C1 segment of cervical spinal cord (tissue), 14 donors: ENCODE results near the gene CNTNAP2.
A peak's percentile ranks its signal among the peaks of the same experiment; 100 is the strongest.

ENCODE experiments used
- DNase-seq, 14 donors: peaks; one replicate each; lab custom pipeline; 2025; lab: John Stamatoyannopoulos, UW

The CNTNAP2 gene

DNA sequence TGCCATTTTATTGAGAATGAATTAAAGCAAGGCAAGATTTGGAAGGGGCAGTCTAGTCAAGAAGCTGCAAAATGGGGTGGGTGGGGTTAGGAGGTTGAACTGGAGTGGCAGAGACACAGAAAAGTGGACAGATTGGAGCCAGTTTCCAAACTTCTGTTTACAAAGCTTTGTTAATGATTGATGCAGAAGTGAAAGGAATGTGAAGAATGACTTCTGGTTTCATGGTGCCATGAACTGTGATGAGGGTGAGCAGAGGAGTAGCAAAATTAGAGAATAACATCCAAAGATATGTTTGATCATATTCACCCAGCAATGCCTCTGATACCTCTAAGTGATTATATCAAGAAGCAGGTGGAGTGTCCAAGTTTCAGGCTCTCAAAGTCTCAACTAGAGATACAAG lies 1356.0 kb downstream of the CNTNAP2 start:
- no peak for DNase-seq

- no peak for DNase-seq
Observed at GRCh38 chr7:147474862-147475261, 1358.3 kb downstream of the CNTNAP2 start.

GRCh38 chr7:147477526-147477925 lies 1360.9 kb downstream of the CNTNAP2 start:
- DNase-seq, result no peak

- DNase-seq, result no peak
Observed at GRCh38 chr7:147478796-147479195, 1362.2 kb downstream of the CNTNAP2 start.

- DNase-seq, result no peak
Observed at GRCh38 chr7:147483634-147484292, 1367.2 kb downstream of the CNTNAP2 start.

DNA sequence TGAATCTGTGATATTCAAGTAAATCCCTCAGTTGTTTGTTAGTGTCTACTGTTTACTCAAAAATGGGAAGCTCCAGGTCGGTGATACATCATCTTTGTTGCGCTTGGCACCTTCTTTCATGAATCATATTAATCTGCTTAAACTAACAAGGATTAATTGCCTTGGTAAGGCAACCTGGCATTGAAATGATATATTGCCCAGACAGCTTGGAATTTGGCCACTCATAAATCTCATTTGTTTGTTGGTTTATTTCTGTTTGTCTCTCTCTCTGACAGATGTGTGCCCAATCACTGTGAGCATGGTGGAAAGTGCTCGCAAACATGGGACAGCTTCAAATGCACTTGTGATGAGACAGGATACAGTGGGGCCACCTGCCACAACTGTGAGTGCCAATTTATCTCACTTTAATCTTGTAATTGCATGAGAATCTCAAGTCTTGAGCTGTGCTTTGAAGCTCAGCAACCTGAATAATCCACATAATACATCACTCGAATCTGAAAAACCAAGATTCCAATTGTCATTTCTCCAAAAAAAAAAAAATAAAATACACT lies 1369.1 kb downstream of the CNTNAP2 start:
- no peak for DNase-seq

DNA sequence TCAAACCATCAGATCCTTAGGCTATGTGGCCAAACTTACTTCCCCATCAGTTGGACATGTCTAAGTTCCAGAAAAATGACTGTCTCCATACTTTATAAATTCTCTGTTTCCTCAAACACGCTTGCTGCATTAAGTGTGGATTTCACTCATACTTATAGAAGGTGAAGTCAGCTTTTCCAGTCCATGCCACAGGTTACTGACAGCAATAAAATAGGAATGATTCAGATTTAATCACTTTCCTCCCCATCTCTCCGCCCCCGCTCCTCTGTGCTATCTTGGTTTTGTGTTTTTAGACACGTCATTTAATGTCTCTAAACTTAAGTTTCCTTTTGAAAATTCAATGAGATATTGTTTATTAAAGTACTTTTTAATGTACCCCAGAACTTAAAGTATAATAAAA lies 1376.0 kb downstream of the CNTNAP2 start:
- DNase-seq, result no peak

DNA sequence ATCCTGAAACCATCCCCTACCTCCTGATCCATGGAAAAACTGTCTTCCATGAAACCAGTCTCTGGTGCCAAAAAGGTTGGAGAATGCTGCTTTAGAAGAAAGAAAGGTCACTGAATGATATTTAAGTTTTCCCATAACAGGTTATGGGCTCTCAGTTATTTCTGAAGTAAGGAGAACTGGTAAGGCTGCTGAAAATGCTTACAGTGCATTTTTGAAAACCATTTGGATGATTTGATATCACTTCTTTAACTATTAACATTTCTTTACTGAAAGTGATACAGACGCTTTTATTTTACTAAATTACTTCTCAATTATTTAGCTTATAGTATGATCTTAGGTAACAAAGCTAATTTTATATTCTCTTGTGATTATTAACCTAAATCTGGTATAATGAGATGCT lies 1379.6 kb downstream of the CNTNAP2 start:
- no peak for DNase-seq

GRCh38 chr7:147497246-147497645 lies 1380.6 kb downstream of the CNTNAP2 start:
- peak in 1 of 14 donors; percentile 64 for DNase-seq

DNA sequence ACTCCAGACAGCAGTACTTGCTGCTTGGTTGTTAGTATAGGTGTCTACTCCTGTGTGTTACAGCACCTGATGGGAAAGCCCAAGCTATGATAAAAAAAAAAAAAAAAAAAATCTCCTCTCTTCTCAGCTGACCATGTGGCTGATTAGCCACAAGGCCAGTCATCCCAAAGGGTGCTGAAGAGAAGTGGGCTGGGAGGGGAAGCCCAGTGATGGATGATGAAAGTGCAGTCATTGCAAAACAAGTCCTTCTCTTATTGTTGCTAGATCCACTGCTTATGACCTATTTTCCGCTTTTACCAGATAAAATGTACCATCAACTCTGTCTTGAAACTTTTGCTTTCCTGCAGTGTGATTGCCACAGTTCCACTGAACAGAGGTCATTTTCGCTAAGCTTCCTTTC lies 1381.5 kb downstream of the CNTNAP2 start:
- DNase-seq, result no peak

DNA sequence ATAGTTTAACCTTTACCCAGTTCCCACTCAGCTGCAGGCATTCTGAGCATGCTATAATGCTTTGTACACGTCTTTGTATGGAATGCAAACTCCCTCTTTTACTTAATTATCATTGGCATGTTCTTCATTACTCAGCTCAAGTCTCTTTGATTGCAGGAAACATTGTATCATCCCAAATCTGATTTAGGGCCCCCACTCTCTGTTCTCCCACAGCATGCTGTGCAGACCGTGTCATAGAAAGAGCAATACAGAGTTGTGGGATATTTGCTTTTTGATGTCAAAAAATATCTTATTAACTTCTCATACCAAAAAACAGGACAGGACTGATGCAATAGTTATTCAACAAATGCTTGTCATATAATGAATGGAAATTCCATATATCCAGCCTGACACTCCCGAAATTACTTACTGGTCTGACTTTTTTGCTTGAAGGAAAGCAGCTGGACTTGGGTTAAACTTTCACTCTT lies 1392.5 kb downstream of the CNTNAP2 start:
- no peak for DNase-seq

- DNase-seq, result no peak
Observed at GRCh38 chr7:147509541-147510200, 1393.1 kb downstream of the CNTNAP2 start.

GRCh38 chr7:147510201-147510542 lies 1393.6 kb downstream of the CNTNAP2 start:
- no peak for DNase-seq

GRCh38 chr7:147510923-147511322 lies 1394.3 kb downstream of the CNTNAP2 start:
- DNase-seq, result no peak

DNA sequence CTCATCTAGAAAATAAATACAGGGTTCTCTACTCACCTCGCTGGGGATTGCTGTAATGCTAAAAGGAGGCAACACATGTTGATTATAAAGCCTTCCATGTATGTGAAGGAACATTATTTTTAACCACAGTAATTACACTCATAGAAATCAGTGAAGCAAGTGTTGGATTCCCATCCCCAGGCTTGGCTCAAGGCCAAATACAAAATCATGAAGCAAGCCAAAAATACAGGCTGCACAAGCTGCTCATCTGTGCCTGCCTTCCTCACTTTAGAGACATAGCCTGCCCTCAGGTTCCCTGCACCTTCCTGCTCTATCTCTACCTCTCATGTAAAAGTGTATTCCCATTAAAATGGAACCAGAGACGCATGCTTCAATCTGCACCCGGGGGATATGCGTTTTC lies 1396.8 kb downstream of the CNTNAP2 start:
- no peak for DNase-seq

GRCh38 chr7:147516391-147516790 lies 1399.8 kb downstream of the CNTNAP2 start:
- no peak for DNase-seq

GRCh38 chr7:147519062-147519461 lies 1402.5 kb downstream of the CNTNAP2 start:
- no peak for DNase-seq

- DNase-seq, result peak in 2 of 14 donors; percentile 10
Observed at GRCh38 chr7:147523056-147523455, 1406.5 kb downstream of the CNTNAP2 start.

DNA sequence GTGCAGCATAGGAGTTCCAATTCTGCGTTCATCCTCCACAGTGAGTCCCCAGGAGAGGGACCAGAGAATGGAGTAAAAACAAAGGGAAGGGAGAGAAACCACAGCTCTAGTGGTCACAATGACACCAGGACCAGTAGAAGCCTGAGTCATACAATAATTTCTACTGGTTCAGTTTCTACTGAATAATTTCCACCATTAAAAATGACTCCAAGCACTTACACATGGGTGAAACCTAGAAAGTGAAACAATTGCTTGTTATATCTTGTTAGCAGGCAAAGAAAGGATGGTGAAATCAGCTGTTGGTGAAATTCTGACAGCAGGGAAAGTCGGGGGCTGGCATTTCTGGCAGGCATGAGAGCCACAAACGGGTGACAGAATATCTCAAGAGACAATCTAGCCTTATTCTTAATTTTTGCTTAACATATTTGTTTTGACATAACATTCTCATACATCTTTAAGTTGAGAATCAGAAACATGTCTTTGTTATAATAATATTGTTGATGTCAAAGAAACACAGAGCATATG lies 1408.2 kb downstream of the CNTNAP2 start:
- DNase-seq, result no peak

DNA sequence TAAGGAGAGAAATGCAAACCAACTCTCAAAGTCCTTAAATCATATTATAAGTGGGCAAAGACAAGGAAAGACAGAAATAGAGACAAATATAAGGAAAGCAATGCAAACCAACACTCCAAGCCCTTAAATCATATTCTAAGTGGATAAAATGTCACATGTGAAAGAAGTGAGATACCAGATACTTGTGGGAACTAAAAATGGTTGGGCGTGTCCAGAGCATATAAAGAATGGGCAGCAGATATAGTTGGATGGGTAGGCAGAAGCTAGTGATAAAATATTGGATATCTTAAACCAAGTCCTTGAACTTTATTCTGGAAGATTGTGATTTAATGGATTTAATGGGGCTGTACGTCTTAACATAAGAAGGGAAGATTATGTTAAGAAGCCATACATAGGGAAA lies 1408.7 kb downstream of the CNTNAP2 start:
- DNase-seq, result no peak

GRCh38 chr7:147535701-147536111 lies 1419.1 kb downstream of the CNTNAP2 start:
- no peak for DNase-seq

- no peak for DNase-seq
Observed at GRCh38 chr7:147539685-147540084, 1423.1 kb downstream of the CNTNAP2 start.

GRCh38 chr7:147540743-147541142 lies 1424.1 kb downstream of the CNTNAP2 start:
- no peak for DNase-seq
